ENCODE data around the gene GSTA5.
"Not testable (repeated sequence)": the region's sequence is repeated elsewhere in the genome, so short reads cannot be mapped to it uniquely, and the experiment has no call there.

GSTA5 gene

GRCh38 chr6:52877168-52877567, 36.6 kb upstream of the GSTA5 start:
- peak; percentile 63 for ATAC-seq
- TF ChIP-seq CREB5 (CRISPR knock-in tag; IDR thresholded peaks at IDR 0.05; ENCODE audit: low read depth) (no peak), SNAI2 (CRISPR knock-in tag; IDR thresholded peaks at IDR 0.05) (no peak), ZNF565 (CRISPR knock-in tag; conservative IDR thresholded peaks at IDR 0.05; ENCODE audit: low read depth) (no peak), TSHZ2 (CRISPR knock-in tag; IDR thresholded peaks at IDR 0.05) (no peak), PPARA (CRISPR knock-in tag; IDR thresholded peaks at IDR 0.05; ENCODE audit: borderline replicate concordance) (no peak), ZC3H10 (CRISPR knock-in tag; IDR thresholded peaks at IDR 0.05) (no peak), CSRNP3 (CRISPR knock-in tag; IDR thresholded peaks at IDR 0.05) (no peak), ESRRG (CRISPR knock-in tag; IDR thresholded peaks at IDR 0.05) (no peak), ZFP3 (CRISPR knock-in tag; IDR thresholded peaks at IDR 0.05) (no peak), OSR1 (CRISPR knock-in tag; IDR thresholded peaks at IDR 0.05) (no peak)

- ATAC-seq, result no peak
- TF ChIP-seq TOX (CRISPR knock-in tag; IDR thresholded peaks at IDR 0.05; ENCODE audit: borderline replicate concordance) (no peak), ZC3H10 (CRISPR knock-in tag; IDR thresholded peaks at IDR 0.05) (no peak), CSDC2 (CRISPR knock-in tag; IDR thresholded peaks at IDR 0.05) (no peak), ZNF565 (CRISPR knock-in tag; conservative IDR thresholded peaks at IDR 0.05; ENCODE audit: low read depth) (no peak)
Measured at GRCh38 chr6:52876056-52876787, 35.6 kb upstream of the GSTA5 start.

- ATAC-seq, result no peak
- no peak for TF ChIP-seq RARB (CRISPR knock-in tag; IDR thresholded peaks at IDR 0.05)
- no peak for TF ChIP-seq ZNF565 (CRISPR knock-in tag; conservative IDR thresholded peaks at IDR 0.05; ENCODE audit: low read depth)
- TF ChIP-seq OSR1 (CRISPR knock-in tag; IDR thresholded peaks at IDR 0.05), result no peak
- TF ChIP-seq ZNF8 (CRISPR knock-in tag; IDR thresholded peaks at IDR 0.05), result no peak
- no peak for TF ChIP-seq POU6F1 (CRISPR knock-in tag; IDR thresholded peaks at IDR 0.05; ENCODE audit: borderline replicate concordance, low read depth)
Measured at GRCh38 chr6:52872031-52872430, 31.4 kb upstream of the GSTA5 start.

- no peak for ATAC-seq
- TF ChIP-seq PATZ1 (CRISPR knock-in tag; IDR thresholded peaks at IDR 0.05; ENCODE audit: borderline replicate concordance), result no peak
- no peak for TF ChIP-seq PPARA (CRISPR knock-in tag; IDR thresholded peaks at IDR 0.05; ENCODE audit: borderline replicate concordance)
- TF ChIP-seq ZFP3 (CRISPR knock-in tag; IDR thresholded peaks at IDR 0.05), result no peak
- TF ChIP-seq CSDC2 (CRISPR knock-in tag; IDR thresholded peaks at IDR 0.05), result no peak
- TF ChIP-seq TOX (CRISPR knock-in tag; IDR thresholded peaks at IDR 0.05; ENCODE audit: borderline replicate concordance), result no peak
- no peak for TF ChIP-seq ISL1 (CRISPR knock-in tag; IDR thresholded peaks at IDR 0.05)
- TF ChIP-seq SNAI2 (CRISPR knock-in tag; IDR thresholded peaks at IDR 0.05), result no peak
- no peak for TF ChIP-seq TCF4 (CRISPR knock-in tag; IDR thresholded peaks at IDR 0.05; ENCODE audit: borderline replicate concordance)
- no peak for TF ChIP-seq RARB (CRISPR knock-in tag; IDR thresholded peaks at IDR 0.05)
- TF ChIP-seq GLIS3 (CRISPR knock-in tag; IDR thresholded peaks at IDR 0.05), result no peak
- TF ChIP-seq ZNF8 (CRISPR knock-in tag; IDR thresholded peaks at IDR 0.05), result no peak
- TF ChIP-seq ZNF565 (CRISPR knock-in tag; conservative IDR thresholded peaks at IDR 0.05; ENCODE audit: low read depth), result no peak
- no peak for TF ChIP-seq ESRRG (CRISPR knock-in tag; IDR thresholded peaks at IDR 0.05)
- TF ChIP-seq POU6F1 (CRISPR knock-in tag; IDR thresholded peaks at IDR 0.05; ENCODE audit: borderline replicate concordance, low read depth), result no peak
- no peak for TF ChIP-seq ARNTL (CRISPR knock-in tag; IDR thresholded peaks at IDR 0.05; ENCODE audit: borderline replicate concordance, low read depth)
Measured at GRCh38 chr6:52871621-52872020, 31.0 kb upstream of the GSTA5 start.

GRCh38 chr6:52870335-52871091, 29.9 kb upstream of the GSTA5 start:
- not testable (repeated sequence) for ATAC-seq

- not testable (repeated sequence) for ATAC-seq
Measured at GRCh38 chr6:52868899-52869298, 28.3 kb upstream of the GSTA5 start.

Data from SK-N-SH treated with all-trans-retinoic acid at 6 μM for 48 hours (cell line).